Activated CD4-positive, alpha-beta T cell treated with anti-CD3 and anti-CD28 coated beads, Interleukin-2, amount 50 U/mL, for 1 hour (primary cell): ENCODE measurements around the gene LAMB1.

ENCODE experiments used
- DNase-seq: peaks from one replicate; pipeline ENCODE4 v3.0.0-alpha.2; 2020

LAMB1 gene

GRCh38 chr7:107996072-107996882 lies 6.7 kb downstream of the LAMB1 start:
- no peak for DNase-seq

- DNase-seq, result no peak
Observed at GRCh38 chr7:107995184-107996071, 7.5 kb downstream of the LAMB1 start.

GRCh38 chr7:107994421-107995030 lies 8.4 kb downstream of the LAMB1 start:
- no peak for DNase-seq

GRCh38 chr7:107993891-107994291 lies 9.1 kb downstream of the LAMB1 start:
- DNase-seq, result no peak

GRCh38 chr7:107989618-107990373 lies 13.2 kb downstream of the LAMB1 start:
- no peak for DNase-seq

- DNase-seq, result no peak
Observed at GRCh38 chr7:107982918-107983389, 20.0 kb downstream of the LAMB1 start.

- no peak for DNase-seq
Observed at GRCh38 chr7:107982042-107982840, 20.7 kb downstream of the LAMB1 start.

GRCh38 chr7:107981466-107981865 lies 21.5 kb downstream of the LAMB1 start:
- no peak for DNase-seq

GRCh38 chr7:107980671-107981190 lies 22.2 kb downstream of the LAMB1 start:
- DNase-seq, result no peak

GRCh38 chr7:107980171-107980570 lies 22.8 kb downstream of the LAMB1 start:
- DNase-seq, result no peak

GRCh38 chr7:107978815-107979408 lies 24.0 kb downstream of the LAMB1 start:
- DNase-seq, result no peak

GRCh38 chr7:107977048-107977447 lies 25.9 kb downstream of the LAMB1 start:
- DNase-seq, result no peak

- DNase-seq, result no peak
Observed at GRCh38 chr7:107976620-107977019, 26.3 kb downstream of the LAMB1 start.

- no peak for DNase-seq
Observed at GRCh38 chr7:107975394-107976013, 27.5 kb downstream of the LAMB1 start.

GRCh38 chr7:107973861-107974260 lies 29.1 kb downstream of the LAMB1 start:
- no peak for DNase-seq

GRCh38 chr7:107972941-107973376 lies 30.0 kb downstream of the LAMB1 start:
- DNase-seq, result no peak

GRCh38 chr7:107972075-107972482 lies 30.9 kb downstream of the LAMB1 start:
- DNase-seq, result no peak

- no peak for DNase-seq
Observed at GRCh38 chr7:107971613-107972012, 31.3 kb downstream of the LAMB1 start.

- DNase-seq, result no peak
Observed at GRCh38 chr7:107971100-107971499, 31.9 kb downstream of the LAMB1 start.

- DNase-seq, result no peak
Observed at GRCh38 chr7:107969856-107970255, 33.1 kb downstream of the LAMB1 start.
